ENCODE measurements around the gene CADM3.

The CADM3 gene

DNA sequence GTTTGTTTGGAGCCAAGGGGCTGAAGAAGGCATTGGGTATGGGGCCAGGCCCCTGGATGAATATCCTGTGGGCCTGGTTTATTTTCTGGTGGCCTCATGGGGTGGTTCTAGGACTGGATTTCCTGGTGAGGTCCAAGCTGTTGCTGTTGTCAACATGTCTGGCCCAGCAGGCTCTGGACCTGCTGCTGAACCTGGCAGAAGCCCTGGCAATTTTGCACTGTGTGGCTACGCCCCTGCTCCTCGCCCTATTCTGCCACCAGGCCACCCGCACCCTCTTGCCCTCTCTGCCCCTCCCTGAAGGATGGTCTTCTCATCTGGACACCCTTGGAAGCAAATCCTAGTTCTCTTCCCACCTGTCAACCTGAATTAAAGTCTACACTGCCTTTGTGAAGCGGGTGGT lies 34.7 kb downstream of the CADM3 start:
- Mint-ChIP-seq H3K4me3 (no peak overlapping the region), H3K27me3 (peaks cover 85 to 93% of the 10 kb centered on the region in 2 donors), H3K36me3 (no peaks in the 10 kb centered on the region), H3K27ac (no peak overlapping the region), H3K4me1 (peaks cover 32% of the 10 kb centered on the region in 2 donors), H3K9me3 (no peaks in the 10 kb centered on the region)
- no peak for ATAC-seq (replicated peaks)
- DNase-seq, result no peak

DNA sequence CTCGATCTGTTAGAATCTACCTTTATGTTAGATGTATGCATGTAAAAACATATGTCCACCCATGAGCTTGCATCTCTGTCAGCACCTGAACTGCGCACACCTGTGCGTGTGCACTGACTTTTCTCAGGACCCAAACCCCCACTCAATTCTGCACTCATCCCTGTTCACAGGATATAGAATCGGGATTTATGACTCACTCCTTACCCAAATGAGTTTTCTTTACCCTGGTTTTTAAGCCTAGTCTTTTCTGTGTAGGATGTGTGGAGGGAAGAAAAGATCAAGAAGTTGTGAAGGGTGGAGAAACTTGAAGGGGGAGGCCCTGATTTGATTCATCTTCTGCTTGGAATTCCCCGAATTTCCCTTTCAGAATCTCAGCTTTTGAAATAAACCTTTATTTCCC lies 35.7 kb downstream of the CADM3 start:
- Mint-ChIP-seq H3K27ac (no peak overlapping the region), H3K4me1 (peaks cover 31 to 40% of the 10 kb centered on the region in 2 donors), H3K4me3 (no peak overlapping the region), H3K9me3 (no peaks in the 10 kb centered on the region), H3K36me3 (no peaks in the 10 kb centered on the region), H3K27me3 (peaks cover 84 to 93% of the 10 kb centered on the region in 2 donors)
- no peak for DNase-seq
- peak in 1 of 2 donors; percentile 33 for ATAC-seq (replicated peaks)

DNA sequence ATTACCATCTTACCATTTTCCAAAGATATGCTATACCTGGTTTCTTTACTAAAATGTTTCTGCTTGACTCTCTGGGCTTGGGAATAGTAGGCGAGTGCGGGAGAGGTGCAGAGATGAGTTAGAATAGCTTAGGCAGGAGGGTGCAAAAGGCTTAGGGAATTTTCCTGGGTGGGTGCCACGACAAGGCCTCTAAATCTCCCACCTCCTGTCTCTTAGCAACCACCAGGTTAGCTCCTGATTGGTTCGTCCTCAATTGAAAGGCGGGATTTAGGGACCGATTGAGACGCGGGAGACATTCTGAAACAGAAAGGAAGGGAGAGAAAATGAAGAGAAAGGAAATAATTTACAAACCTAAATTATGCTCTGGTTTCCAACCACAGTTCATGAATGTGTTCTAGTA lies 36.4 kb downstream of the CADM3 start:
- peaks cover 31 to 40% of the 10 kb centered on the region in 2 donors for H3K4me1 Mint-ChIP-seq
- H3K27me3 Mint-ChIP-seq, result peaks cover 81 to 90% of the 10 kb centered on the region in 2 donors
- DNase-seq (no peak), ATAC-seq (replicated peaks) (no peak)
- H3K4me3 Mint-ChIP-seq, result no peak overlapping the region
- H3K36me3 Mint-ChIP-seq, result no peaks in the 10 kb centered on the region
- no peaks in the 10 kb centered on the region for H3K9me3 Mint-ChIP-seq
- H3K27ac Mint-ChIP-seq, result no peak overlapping the region

DNA sequence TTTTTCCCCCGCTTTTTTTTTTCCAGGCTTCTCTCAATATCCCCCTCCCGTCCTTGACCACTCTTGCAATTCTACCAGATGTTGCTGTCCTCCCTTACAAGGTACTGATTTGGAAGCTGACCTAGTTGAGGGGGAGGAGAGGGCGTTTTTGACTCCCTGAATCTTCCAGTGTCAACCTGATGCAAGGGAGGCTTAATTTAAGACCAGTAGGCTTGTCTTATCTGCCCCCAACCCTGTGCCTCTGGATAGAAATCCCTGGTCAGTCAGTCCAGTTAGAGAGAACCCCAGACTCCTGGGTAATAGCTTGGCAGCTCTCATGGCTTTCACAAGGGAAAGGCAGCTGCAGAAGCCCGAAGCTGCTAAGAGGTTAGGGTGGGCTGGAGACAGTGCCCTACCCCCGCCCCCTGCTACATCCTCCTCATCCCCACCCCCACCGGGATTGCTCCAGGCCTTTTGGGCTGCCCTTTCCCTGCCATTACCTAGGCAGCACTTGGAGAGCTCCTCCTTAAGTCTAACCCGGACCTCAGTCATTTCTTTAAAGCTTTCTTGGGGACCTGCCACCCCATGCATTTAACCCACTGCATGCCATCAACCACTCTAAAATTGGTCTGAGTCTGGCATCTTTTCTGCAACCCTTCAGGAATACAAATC lies 36.9 kb downstream of the CADM3 start:
- ATAC-seq (replicated peaks) (no peak), DNase-seq (no peak)
- Mint-ChIP-seq H3K9me3 (no peaks in the 10 kb centered on the region), H3K36me3 (no peaks in the 10 kb centered on the region), H3K27me3 (peaks cover 81 to 88% of the 10 kb centered on the region in 2 donors), H3K4me1 (peaks cover 33 to 40% of the 10 kb centered on the region in 2 donors), H3K27ac (no peak overlapping the region), H3K4me3 (no peak overlapping the region)

DNA sequence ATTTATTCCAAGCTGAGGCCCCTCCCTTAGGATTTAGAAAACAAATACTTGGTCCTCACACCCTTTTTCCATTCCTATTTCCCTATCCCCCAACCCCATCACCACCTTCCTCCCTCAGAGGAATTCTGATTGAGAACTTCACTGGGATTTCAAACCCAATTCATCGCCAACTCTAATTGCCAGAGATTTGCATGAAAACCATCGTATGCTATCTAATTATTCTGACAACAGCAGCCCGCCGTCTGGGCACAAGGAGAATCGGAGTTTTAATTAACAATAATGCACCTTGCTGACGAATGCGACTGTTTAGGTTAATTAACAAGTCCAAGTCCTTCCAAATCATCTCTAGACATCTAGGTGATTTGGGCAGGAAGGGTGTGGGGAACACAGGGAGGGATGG lies 37.6 kb downstream of the CADM3 start:
- H3K36me3 Mint-ChIP-seq, result no peaks in the 10 kb centered on the region
- H3K4me1 Mint-ChIP-seq, result peaks cover 32 to 39% of the 10 kb centered on the region in 2 donors
- no peak overlapping the region for H3K27ac Mint-ChIP-seq
- H3K4me3 Mint-ChIP-seq, result no peak overlapping the region
- DNase-seq, result no peak
- no peaks in the 10 kb centered on the region for H3K9me3 Mint-ChIP-seq
- peaks cover 81 to 87% of the 10 kb centered on the region in 2 donors for H3K27me3 Mint-ChIP-seq
- no peak for ATAC-seq (replicated peaks)

DNA sequence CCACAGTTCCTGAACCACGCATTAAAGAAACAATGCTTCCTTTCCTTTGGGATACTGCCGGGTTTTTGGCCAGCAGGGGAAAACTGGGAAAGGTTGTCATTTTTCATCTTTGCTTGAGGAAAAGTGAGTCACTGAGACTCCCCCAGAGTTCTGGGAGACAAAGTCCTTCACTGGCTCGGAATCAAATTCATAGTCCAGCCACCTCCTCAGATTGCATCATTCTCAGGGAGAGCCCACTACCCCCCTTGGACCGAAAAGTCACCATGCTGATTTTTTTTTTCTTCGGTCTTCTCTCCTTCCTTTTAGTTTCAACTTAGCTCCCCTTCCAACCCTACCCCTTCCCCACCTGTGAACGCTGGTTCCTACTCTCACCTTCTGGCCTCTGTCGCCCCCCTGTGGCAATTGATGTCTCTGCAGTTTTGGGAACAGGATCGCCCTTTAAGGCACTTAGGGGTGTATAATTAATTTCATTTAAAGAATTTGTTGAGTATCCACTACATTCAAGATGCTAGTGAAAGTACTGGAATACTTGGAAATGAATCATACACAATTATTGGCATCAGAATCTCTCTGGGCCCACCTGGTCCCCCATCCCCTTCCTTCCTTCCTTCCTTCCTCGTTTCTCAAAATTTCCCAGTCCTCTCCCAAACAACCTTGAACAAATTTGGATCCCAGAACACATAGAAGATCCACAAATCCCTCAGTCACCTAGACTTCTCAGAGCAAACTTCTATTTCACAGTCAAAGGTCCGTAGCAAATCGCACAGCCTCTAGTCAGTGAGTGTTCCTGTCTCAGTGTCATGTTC lies 40.1 kb downstream of the CADM3 start:
- H3K4me1 Mint-ChIP-seq, result peaks cover 20 to 30% of the 10 kb centered on the region in 2 donors
- DNase-seq (peak; percentile 26), ATAC-seq (replicated peaks) (peak; percentile 59 to 65)
- H3K27ac Mint-ChIP-seq, result no peak overlapping the region
- no peaks in the 10 kb centered on the region for H3K36me3 Mint-ChIP-seq
- H3K4me3 Mint-ChIP-seq, result peak overlapping the region in 1 of 2 donors; percentile 44
- H3K9me3 Mint-ChIP-seq, result no peaks in the 10 kb centered on the region
- H3K27me3 Mint-ChIP-seq, result peaks cover 75 to 85% of the 10 kb centered on the region in 2 donors

DNA sequence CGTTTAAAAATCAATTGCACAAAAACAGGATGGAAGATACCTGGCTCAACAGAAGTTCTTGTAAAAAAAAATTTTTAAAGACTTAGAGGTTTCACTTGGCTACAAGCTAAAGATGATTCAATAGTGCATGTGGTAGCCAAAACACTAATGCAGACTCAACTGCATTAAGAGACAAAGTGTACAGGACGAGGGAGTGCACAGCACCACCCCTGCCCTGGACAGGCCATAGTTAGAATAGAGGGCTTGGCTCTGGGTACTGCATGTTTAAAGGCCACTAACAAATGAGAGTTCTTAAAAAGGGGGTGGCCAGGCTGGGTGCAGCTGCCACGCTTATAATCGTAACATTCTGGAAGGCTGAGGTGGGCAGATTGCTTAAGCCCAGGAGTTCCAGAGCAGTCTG lies 41.2 kb downstream of the CADM3 start:
- no peaks in the 10 kb centered on the region for H3K36me3 Mint-ChIP-seq
- no peaks in the 10 kb centered on the region for H3K9me3 Mint-ChIP-seq
- H3K4me1 Mint-ChIP-seq, result peaks cover 10 to 20% of the 10 kb centered on the region in 2 donors
- DNase-seq (no peak), ATAC-seq (replicated peaks) (no peak)
- H3K27me3 Mint-ChIP-seq, result peaks cover 74 to 85% of the 10 kb centered on the region in 2 donors
- H3K4me3 Mint-ChIP-seq, result no peak overlapping the region
- H3K27ac Mint-ChIP-seq, result no peak overlapping the region

DNA sequence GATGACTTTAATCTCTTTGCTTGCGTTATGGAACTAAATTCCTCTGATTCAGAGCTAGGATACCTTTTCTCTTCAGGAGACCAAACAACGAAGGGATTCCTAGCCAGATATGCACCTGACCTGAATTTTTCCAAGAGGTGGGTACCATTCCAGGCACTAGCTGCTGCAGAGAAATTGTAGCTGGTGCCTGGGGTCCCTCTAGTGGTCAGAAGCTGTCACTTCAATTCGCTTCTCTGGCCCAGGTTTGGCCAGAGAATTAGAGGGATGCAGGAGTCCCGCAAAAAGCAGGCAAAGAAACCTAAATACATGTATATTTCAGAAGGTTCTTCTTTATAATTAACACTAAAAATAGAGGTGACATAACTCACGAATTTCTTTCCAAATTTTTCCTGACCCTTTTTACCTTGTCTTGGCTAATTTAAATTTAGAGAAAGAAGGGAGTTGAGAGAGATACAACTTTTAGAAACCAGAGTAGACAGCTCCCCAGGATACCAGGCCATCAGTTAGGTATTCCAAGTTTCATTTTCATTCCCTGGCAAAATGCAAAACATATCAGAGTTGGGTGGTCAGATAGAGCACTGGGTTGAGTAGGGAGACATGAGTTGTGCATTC lies 42.8 kb downstream of the CADM3 start:
- Mint-ChIP-seq H3K9me3 (no peaks in the 10 kb centered on the region), H3K27me3 (peaks cover 62 to 82% of the 10 kb centered on the region in 2 donors), H3K4me3 (no peak overlapping the region), H3K4me1 (peaks cover 5 to 8% of the 10 kb centered on the region in 2 donors), H3K36me3 (no peaks in the 10 kb centered on the region), H3K27ac (no peak overlapping the region)
- ATAC-seq (replicated peaks) (peak; percentile 51 to 63), DNase-seq (no peak)

DNA sequence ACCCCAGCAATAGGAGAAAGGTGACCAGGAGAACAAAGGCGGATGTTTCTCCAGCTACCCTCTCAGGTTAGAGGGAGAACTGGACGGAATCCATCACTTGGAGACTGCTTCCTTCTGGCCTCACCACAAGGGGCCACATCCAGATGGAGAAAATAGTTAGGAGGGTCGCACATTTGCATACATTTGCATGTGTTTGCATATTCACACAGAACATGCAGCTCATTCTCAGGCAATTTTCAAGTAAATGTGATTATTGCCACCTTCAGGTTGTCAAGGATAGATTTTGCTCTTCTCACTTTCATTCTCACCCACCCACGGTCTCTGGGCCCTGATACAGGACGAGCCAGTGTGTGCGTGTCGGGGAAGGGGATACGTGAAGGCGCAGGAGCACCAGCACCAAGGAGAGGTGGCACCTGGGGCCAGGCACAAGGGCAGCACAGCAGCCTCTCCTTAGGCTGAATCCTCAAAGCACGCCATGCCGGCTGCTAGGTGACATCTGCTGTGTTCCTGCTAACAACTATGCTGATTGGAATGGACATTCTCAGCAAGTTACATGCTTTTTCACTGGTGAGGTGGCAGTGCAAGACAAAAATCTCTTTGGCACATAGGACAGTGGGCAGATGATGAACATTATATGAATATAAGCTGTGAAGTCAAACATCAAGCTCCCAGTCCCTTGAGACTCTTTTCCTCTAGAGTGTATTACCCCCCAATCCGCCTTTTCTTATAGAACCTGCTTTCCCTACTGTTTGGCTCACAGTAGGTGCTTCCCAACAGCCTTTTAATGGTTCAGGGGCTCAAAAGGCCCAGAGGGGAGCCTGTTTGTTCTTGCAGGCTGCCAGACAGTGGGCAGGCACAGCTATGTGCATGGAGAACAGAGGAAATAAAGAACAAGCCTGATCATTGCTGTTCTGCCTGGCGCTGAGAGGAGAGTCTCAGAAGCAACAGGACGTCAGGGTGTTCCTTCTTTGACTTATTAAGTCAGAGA lies 47.5 kb downstream of the CADM3 start:
- no peaks in the 10 kb centered on the region for H3K9me3 Mint-ChIP-seq
- peaks cover 0 to 2% of the 10 kb centered on the region in 2 donors for H3K4me1 Mint-ChIP-seq
- no peaks in the 10 kb centered on the region for H3K36me3 Mint-ChIP-seq
- no peak for DNase-seq
- H3K27me3 Mint-ChIP-seq, result peaks cover 40 to 45% of the 10 kb centered on the region in 2 donors
- ATAC-seq (replicated peaks), result no peak
- no peak overlapping the region for H3K27ac Mint-ChIP-seq
- H3K4me3 Mint-ChIP-seq, result no peak overlapping the region

DNA sequence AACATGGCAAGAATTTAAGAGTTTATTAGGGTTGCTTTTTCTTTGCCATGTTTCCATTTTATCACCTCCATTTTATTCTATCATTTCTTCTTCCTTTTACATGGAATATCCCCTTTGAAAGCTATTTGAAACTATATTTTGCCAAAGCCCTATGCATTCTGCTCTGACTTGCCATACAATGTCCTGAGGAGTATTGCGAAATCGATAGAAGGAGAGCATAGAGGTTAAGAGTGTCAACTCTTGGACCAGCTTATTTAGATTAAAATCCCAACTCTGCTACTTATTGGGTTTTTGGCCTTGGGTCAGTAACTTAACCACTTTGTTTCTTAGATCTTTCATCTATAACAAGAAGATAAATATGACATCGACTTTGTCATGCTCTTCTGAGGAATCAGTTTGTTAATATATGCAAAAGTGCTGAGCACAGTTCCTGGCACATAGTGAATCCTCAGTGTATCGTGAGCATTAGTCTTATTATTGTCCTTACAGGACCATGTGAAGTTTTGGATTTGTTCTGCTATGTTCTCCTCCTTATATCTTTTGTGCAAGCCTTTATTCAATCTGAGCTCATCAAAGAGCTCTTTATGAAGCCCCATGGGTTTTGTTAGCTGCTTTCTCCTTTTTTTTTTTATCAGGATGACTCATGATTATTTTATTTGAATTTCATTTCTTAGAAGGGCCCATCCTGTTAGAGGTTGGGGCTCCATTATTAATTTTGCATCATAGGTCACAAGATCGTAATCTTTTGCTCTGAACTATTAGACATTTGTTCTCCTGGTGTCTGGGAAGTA lies 50.9 kb downstream of the CADM3 start:
- Mint-ChIP-seq H3K9me3 (no peaks in the 10 kb centered on the region), H3K4me1 (no peaks in the 10 kb centered on the region), H3K27me3 (peaks cover 36 to 38% of the 10 kb centered on the region in 2 donors), H3K36me3 (no peaks in the 10 kb centered on the region), H3K4me3 (no peak overlapping the region), H3K27ac (no peak overlapping the region)
- DNase-seq, result no peak
- no peak for ATAC-seq (replicated peaks)

DNA sequence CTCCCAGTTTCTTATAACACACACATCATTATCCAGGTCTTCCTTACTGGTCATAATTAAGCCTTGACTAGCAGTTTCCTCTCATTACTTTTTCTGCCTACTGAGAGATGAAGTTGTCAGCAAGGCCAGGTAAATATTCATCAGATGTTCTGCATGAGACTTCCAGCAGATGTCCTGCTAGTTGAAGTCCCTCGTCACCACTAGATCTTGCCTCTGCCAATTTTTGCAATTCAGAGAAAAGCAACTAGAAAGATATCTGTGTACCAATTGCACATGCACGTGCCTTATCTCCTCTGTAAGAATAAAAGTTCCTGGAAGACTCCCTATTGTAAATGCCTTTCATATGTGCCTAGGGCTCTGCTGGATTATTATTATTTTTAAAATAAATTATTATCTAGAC lies 51.6 kb downstream of the CADM3 start:
- DNase-seq (no peak), ATAC-seq (replicated peaks) (no peak)
- no peaks in the 10 kb centered on the region for H3K9me3 Mint-ChIP-seq
- no peak overlapping the region for H3K4me3 Mint-ChIP-seq
- no peak overlapping the region for H3K27ac Mint-ChIP-seq
- H3K4me1 Mint-ChIP-seq, result no peaks in the 10 kb centered on the region
- peaks cover 35 to 39% of the 10 kb centered on the region in 2 donors for H3K27me3 Mint-ChIP-seq
- H3K36me3 Mint-ChIP-seq, result no peaks in the 10 kb centered on the region

DNA sequence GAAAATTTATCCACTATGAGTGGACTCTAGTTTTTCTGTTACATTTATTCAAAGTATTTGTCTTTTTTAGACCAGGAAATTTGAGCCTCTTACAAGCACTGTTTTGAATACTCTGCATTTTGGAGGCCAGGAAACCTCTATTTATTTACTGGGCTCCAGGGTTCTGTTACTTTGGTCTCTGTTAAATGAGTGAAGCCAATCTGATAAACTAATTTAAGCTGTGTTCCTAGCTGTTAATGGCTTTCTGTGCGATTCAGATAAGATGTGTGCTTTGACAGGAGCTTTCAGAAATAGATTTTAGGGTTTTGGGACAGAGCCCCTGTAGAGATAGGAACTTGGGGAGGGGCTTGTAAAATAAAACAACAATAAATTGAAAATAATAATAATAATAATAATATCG lies 57.1 kb downstream of the CADM3 start:
- no peak overlapping the region for H3K27ac Mint-ChIP-seq
- ATAC-seq (replicated peaks) (no peak), DNase-seq (no peak)
- H3K4me1 Mint-ChIP-seq, result no peaks in the 10 kb centered on the region
- no peaks in the 10 kb centered on the region for H3K9me3 Mint-ChIP-seq
- no peaks in the 10 kb centered on the region for H3K36me3 Mint-ChIP-seq
- peaks cover 25 to 42% of the 10 kb centered on the region in 2 donors for H3K27me3 Mint-ChIP-seq
- H3K4me3 Mint-ChIP-seq, result no peak overlapping the region

DNA sequence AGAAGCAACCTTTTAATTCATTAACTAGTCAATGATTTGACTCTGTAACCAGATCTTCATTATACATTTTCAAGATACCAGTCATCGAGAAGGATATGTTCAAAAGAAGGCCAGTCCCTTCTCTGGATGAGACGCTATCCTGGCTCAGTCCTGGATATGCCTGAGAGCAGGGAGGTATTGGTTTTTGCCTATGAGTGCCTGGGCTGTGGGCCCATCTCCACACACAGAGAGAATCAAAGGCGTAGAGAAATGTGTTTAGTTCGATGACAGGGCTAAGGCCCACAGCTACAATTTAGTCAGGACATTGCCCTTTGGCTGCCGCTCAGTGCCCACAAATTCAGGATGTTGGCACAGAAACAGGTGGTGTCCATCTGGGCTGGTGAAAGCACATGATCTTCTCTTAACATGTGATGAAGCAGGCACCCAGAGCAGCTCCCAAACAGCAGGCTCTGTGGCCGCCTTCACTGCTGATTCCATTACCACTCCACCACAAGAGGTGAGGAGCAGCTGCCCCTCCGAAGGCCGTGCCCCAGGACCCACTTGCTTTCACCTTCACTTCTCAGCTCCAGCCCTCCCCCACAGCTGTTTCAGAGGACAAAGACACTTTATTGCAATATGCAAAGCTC lies 58.0 kb downstream of the CADM3 start:
- no peak overlapping the region for H3K27ac Mint-ChIP-seq
- no peak for DNase-seq
- no peaks in the 10 kb centered on the region for H3K36me3 Mint-ChIP-seq
- no peaks in the 10 kb centered on the region for H3K9me3 Mint-ChIP-seq
- H3K4me3 Mint-ChIP-seq, result no peak overlapping the region
- no peaks in the 10 kb centered on the region for H3K4me1 Mint-ChIP-seq
- ATAC-seq (replicated peaks), result no peak
- peaks cover 19 to 35% of the 10 kb centered on the region in 2 donors for H3K27me3 Mint-ChIP-seq

All from stimulated activated naive B cell treated with anti-CD40 and anti-IgM and Interleukin-4, amounts not matched to agents 10 μg/mL and 1 μg/mL and 100 μg/mL, for 72 hours (primary cell).